ENCODE data around the gene RARRES1.

The RARRES1 gene

GRCh38 chr3:158765518-158766205, 33.4 kb upstream of the RARRES1 start:
- no peak for DNase-seq (ENCODE audit: low spot score)

- DNase-seq (ENCODE audit: low spot score): no peak
Observed at GRCh38 chr3:158763421-158763820, 31.2 kb upstream of the RARRES1 start.

- no peak for DNase-seq (ENCODE audit: low spot score)
Observed at GRCh38 chr3:158762701-158763100, 30.4 kb upstream of the RARRES1 start.

- DNase-seq (ENCODE audit: low spot score): no peak
Observed at GRCh38 chr3:158761350-158761749, 29.1 kb upstream of the RARRES1 start.

- DNase-seq (ENCODE audit: low spot score): no peak
Observed at GRCh38 chr3:158755421-158755820, 23.2 kb upstream of the RARRES1 start.

GRCh38 chr3:158753854-158754253, 21.6 kb upstream of the RARRES1 start:
- DNase-seq (ENCODE audit: low spot score): no peak

- DNase-seq (ENCODE audit: low spot score): no peak
Observed at GRCh38 chr3:158751316-158751715, 19.1 kb upstream of the RARRES1 start.

- DNase-seq (ENCODE audit: low spot score): no peak
Observed at GRCh38 chr3:158750016-158750415, 17.8 kb upstream of the RARRES1 start.

GRCh38 chr3:158749526-158749925, 17.3 kb upstream of the RARRES1 start:
- no peak for DNase-seq (ENCODE audit: low spot score)

GRCh38 chr3:158748237-158748828, 16.1 kb upstream of the RARRES1 start:
- no peak for DNase-seq (ENCODE audit: low spot score)

GRCh38 chr3:158747417-158747816, 15.2 kb upstream of the RARRES1 start:
- DNase-seq (ENCODE audit: low spot score): no peak

GRCh38 chr3:158745551-158745950, 13.3 kb upstream of the RARRES1 start:
- DNase-seq (ENCODE audit: low spot score): no peak

GRCh38 chr3:158744567-158745288, 12.5 kb upstream of the RARRES1 start:
- DNase-seq (ENCODE audit: low spot score): no peak

GRCh38 chr3:158743664-158744566, 11.7 kb upstream of the RARRES1 start:
- no peak for DNase-seq (ENCODE audit: low spot score)

- DNase-seq (ENCODE audit: low spot score): no peak
Observed at GRCh38 chr3:158742871-158743663, 10.8 kb upstream of the RARRES1 start.

GRCh38 chr3:158739661-158740060, 7.4 kb upstream of the RARRES1 start:
- DNase-seq (ENCODE audit: low spot score): no peak

- no peak for DNase-seq (ENCODE audit: low spot score)
Observed at GRCh38 chr3:158739078-158739477, 6.8 kb upstream of the RARRES1 start.

- DNase-seq (ENCODE audit: low spot score): no peak
Observed at GRCh38 chr3:158738653-158739052, 6.4 kb upstream of the RARRES1 start.

GRCh38 chr3:158737976-158738615, 5.8 kb upstream of the RARRES1 start:
- no peak for DNase-seq (ENCODE audit: low spot score)

- DNase-seq (ENCODE audit: low spot score): no peak
Observed at GRCh38 chr3:158737410-158737809, 5.2 kb upstream of the RARRES1 start.
